MCF 10A (cell line): ENCODE measurements around the gene TYRP1. TPM values are rescaled to one million over a fixed set of nuclear protein-coding genes. Genes with fewer than 3 reads are reported as not detected.

Source experiments
- BruUV-seq: library from RNA; stranded (reverse); fragments of 400-500 nt; replicated peaks from 2 replicates; lab custom pipeline; 2021; lab: Mats Ljungman, UMichigan
- CTCF ChIA-PET: fragments of 300-600 bp; sonication (Branson Sonifier 250); formaldehyde crosslinking; extraction: SDS; loops from one replicate; lab custom pipeline; 2021; ENCODE audit warnings: antibody characterized with exemption, inconsistent platforms; lab: Yijun Ruan, JAX
- POLR2A ChIA-PET: fragments of 300-600, 350-650 bp; sonication (Branson Sonifier 250); formaldehyde crosslinking; extraction: SDS; loops from one replicate; lab custom pipeline; 2020; ENCODE audit warnings: antibody characterized with exemption, inconsistent platforms; lab: Yijun Ruan, JAX
- DNase-seq: peaks from one replicate; pipeline ENCODE4 v3.0.0-alpha.2; 2018; ENCODE audit not compliant: unreplicated experiment
- H3K27ac Mint-ChIP-seq: one replicate; pipeline ENCODE4 v1.8.0; 2022; ENCODE audit warnings: mild to moderate bottlenecking, low read depth, mixed read lengths; ENCODE audit not compliant: unreplicated experiment
- H3K27me3 Mint-ChIP-seq: one replicate; pipeline ENCODE4 v1.8.0; 2022; ENCODE audit warnings: mixed read lengths; ENCODE audit not compliant: insufficient read depth, unreplicated experiment
- H3K36me3 Mint-ChIP-seq: one replicate; pipeline ENCODE4 v1.8.0; 2022; ENCODE audit warnings: mild to moderate bottlenecking, moderate library complexity, mixed read lengths; ENCODE audit not compliant: insufficient read depth, unreplicated experiment
- H3K4me1 Mint-ChIP-seq: one replicate; pipeline ENCODE4 v1.8.0; 2022; ENCODE audit warnings: mixed read lengths; ENCODE audit not compliant: insufficient read depth, unreplicated experiment
- H3K4me3 Mint-ChIP-seq: one replicate; pipeline ENCODE4 v1.8.0; 2022; ENCODE audit warnings: mild to moderate bottlenecking, moderate library complexity, mixed read lengths; ENCODE audit not compliant: unreplicated experiment
- H3K9me3 Mint-ChIP-seq: one replicate; pipeline ENCODE4 v1.8.0; 2022; ENCODE audit warnings: mixed read lengths; ENCODE audit not compliant: unreplicated experiment
- intact Hi-C: fragments of 100-400 bp; cut with micrococcal nuclease; formaldehyde crosslinking; loops from 2 replicates; pipeline ENCODE4 v1.14.1; 2022
- total RNA-seq: library from RNA; stranded (reverse); gene quantifications from 2 replicates; pipeline ENCODE4 v1.2.3, GENCODE V29; 2022
- TF ChIP-seq, protein P1 (sequence below): fragments of 200-600 bp; IDR thresholded peaks from one replicate; pipeline ENCODE4 v1.8.0; 2022; ENCODE audit warnings: antibody characterized with exemption, mild to moderate bottlenecking; ENCODE audit not compliant: unreplicated experiment

The TYRP1 gene
- total RNA-seq, 1 experiment from 2014 or later = not detected

DNA sequence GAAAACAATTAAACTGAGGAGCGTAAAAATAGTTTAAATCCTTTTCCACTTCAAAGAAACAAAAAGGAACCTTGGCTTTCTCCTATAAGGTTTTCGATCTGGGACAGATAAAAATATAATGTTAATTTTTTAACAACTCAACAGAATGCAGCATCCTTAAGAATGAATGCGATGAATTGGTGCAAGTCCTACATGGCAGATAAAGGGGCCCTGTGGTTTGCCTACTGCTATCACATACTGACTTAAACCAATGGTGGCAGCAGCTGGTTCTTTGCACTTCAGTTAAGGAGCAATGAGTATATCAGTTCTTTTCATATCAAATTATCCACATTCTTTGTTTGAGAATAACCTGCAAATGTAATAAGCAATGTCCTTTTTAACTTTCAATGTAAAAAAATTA is 12.4 kb upstream of the TYRP1 start:
- H3K36me3 Mint-ChIP-seq = no peaks in the 10 kb centered on the region
- H3K27me3 Mint-ChIP-seq = peaks cover 21% of the 10 kb centered on the region
- intact Hi-C loops = no loop called here
- POLR2A ChIA-PET = interaction anchor here (0.7 kb wide), 1 partner anchor 21 kb away, joined by 3 read pairs; no protein-coding TSS in a partner anchor
- no TSS peak for BruUV-seq
- peaks cover 16% of the 10 kb centered on the region for H3K4me1 Mint-ChIP-seq
- H3K9me3 Mint-ChIP-seq = peaks cover 8% of the 10 kb centered on the region
- H3K27ac Mint-ChIP-seq = no peak overlapping the region
- CTCF ChIA-PET = no interaction called here
- no peak for DNase-seq
- no peak overlapping the region for H3K4me3 Mint-ChIP-seq
- TF ChIP-seq, protein P1, sequence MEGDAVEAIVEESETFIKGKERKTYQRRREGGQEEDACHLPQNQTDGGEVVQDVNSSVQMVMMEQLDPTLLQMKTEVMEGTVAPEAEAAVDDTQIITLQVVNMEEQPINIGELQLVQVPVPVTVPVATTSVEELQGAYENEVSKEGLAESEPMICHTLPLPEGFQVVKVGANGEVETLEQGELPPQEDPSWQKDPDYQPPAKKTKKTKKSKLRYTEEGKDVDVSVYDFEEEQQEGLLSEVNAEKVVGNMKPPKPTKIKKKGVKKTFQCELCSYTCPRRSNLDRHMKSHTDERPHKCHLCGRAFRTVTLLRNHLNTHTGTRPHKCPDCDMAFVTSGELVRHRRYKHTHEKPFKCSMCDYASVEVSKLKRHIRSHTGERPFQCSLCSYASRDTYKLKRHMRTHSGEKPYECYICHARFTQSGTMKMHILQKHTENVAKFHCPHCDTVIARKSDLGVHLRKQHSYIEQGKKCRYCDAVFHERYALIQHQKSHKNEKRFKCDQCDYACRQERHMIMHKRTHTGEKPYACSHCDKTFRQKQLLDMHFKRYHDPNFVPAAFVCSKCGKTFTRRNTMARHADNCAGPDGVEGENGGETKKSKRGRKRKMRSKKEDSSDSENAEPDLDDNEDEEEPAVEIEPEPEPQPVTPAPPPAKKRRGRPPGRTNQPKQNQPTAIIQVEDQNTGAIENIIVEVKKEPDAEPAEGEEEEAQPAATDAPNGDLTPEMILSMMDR = no peak

DNA sequence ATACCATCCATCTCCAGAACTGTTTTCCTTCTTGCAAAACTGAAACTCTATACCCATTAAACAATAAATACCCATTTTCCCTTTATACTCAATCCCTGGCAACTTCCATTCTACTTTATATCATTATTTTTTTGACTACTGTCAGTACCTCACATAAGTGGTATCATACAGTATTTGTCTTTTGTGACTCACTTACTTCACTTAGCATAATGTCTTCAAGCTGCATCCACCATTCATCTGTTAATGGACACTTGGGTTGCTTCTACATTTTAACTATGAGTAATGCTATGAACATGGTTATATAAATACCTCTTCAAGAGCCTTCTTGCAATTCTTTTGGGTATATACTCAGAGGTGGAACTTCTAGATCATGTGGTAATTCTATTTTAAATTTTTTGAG is 11.6 kb upstream of the TYRP1 start:
- intact Hi-C loops = no loop called here
- H3K4me1 Mint-ChIP-seq = peaks cover 16% of the 10 kb centered on the region
- ChIA-PET CTCF (interaction anchor here (0.8 kb wide), 1 partner anchor 352 kb away, joined by 3 read pairs; no protein-coding TSS in a partner anchor), POLR2A (interaction anchor here (0.7 kb wide), 1 partner anchor 20 kb away, joined by 3 read pairs; no protein-coding TSS in a partner anchor)
- TF ChIP-seq, protein P1 = no peak
- DNase-seq = no peak
- H3K36me3 Mint-ChIP-seq = no peaks in the 10 kb centered on the region
- peaks cover 8% of the 10 kb centered on the region for H3K9me3 Mint-ChIP-seq
- no peak overlapping the region for H3K27ac Mint-ChIP-seq
- H3K27me3 Mint-ChIP-seq = peaks cover 21% of the 10 kb centered on the region
- H3K4me3 Mint-ChIP-seq = no peak overlapping the region
- BruUV-seq = no TSS peak

DNA sequence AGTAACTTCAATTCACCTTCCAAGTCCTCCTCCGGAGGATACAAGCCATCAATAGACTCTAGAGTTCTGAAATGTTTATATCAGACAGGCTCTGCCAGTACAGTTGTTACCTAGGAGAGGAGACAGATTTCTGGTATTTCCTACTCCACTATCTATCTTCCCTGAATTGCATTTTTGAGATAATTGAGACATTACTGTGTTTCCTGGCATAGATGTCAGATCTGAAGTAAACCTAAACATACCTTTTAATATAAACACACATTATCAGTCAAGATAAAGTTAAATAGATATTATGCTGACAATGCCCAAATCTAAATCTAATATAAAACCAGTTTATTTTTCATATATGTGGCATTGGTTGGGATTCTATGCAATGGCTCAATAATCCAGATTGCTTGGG is 8.2 kb upstream of the TYRP1 start:
- no peaks in the 10 kb centered on the region for H3K36me3 Mint-ChIP-seq
- peaks cover 14% of the 10 kb centered on the region for H3K27me3 Mint-ChIP-seq
- ChIA-PET CTCF (no interaction called here), POLR2A (no interaction called here)
- H3K27ac Mint-ChIP-seq = no peak overlapping the region
- intact Hi-C loops = no loop called here
- H3K4me3 Mint-ChIP-seq = no peak overlapping the region
- peaks cover 8% of the 10 kb centered on the region for H3K9me3 Mint-ChIP-seq
- peaks cover 13% of the 10 kb centered on the region for H3K4me1 Mint-ChIP-seq
- no peak for DNase-seq
- BruUV-seq = no TSS peak
- TF ChIP-seq, protein P1 = no peak

DNA sequence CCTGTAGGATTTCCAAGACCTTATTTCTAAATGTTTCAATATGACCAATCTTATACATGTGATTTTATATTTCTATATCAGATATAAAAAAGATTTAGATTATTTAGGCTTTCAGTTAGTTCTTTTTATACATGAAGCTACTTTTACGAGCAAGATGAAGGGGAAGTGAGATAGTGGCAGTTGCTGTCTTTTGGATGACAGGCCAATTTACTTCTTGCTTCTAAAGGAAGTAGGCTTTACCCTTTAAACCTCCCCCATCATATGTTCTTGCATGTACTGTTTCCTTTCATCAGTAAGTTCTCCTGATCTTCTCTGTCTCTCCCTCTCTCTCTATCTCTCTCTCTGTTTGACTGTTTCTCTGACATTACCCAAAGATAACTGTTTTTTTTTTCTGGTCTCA is 4.0 kb upstream of the TYRP1 start:
- no TSS peak for BruUV-seq
- DNase-seq = no peak
- no peaks in the 10 kb centered on the region for H3K9me3 Mint-ChIP-seq
- H3K4me1 Mint-ChIP-seq = no peaks in the 10 kb centered on the region
- ChIA-PET CTCF (no interaction called here), POLR2A (no interaction called here)
- no peaks in the 10 kb centered on the region for H3K27me3 Mint-ChIP-seq
- no peak overlapping the region for H3K27ac Mint-ChIP-seq
- H3K36me3 Mint-ChIP-seq = no peaks in the 10 kb centered on the region
- intact Hi-C loops = no loop called here
- TF ChIP-seq, protein P1 = no peak
- H3K4me3 Mint-ChIP-seq = no peak overlapping the region
